Measurements from ENCODE around the gene DLG3.

GRCh38 chrX:70437921-70438665 is 6.5 kb upstream of the DLG3 start:
- TF ChIP-seq CTCF (IDR thresholded peaks at IDR 0.05) (no peak), POLR2A (IDR thresholded peaks at IDR 0.05) (no peak)
